ENCODE results near the gene PRDM16. TPM values are rescaled to one million over a fixed set of nuclear protein-coding genes. Genes with fewer than 3 reads are reported as not detected.

PRDM16 gene
- total RNA-seq, 1 experiment from 2014 or later = 0.17 TPM

GRCh38 chr1:3053366-3053980 lies 15.5 kb upstream of the PRDM16 start:
- peaks cover 0 to 5% (median 0%) of the 10 kb centered on the region in 3 experiments; a peak in 3 of 7 replicates for H3K36me3 Mint-ChIP-seq (ENCODE audit: insufficient read depth in 1 of 3, low read depth in 3 of 3)

More at GRCh38 chr1:3053366-3053980, 15.5 kb upstream of the PRDM16 start:
- H3K9me3 ChIP-seq (ENCODE audit: control insufficient read depth, low read depth, low read length) = peaks cover 8% of the 10 kb centered on the region
- no peak overlapping the region for H3K18ac ChIP-seq (ENCODE audit: insufficient read length, low read depth, low read length)
- H4K8ac ChIP-seq (replicated peaks; ENCODE audit: insufficient read length, low read depth, low read length) = no peak overlapping the region
- peak; percentile 7 for DNase-seq
- no peak overlapping the region for H4K5ac ChIP-seq (ENCODE audit: insufficient read length, low read depth, low read length)
- no peak for TF ChIP-seq CTCF (conservative IDR thresholded peaks at IDR 0.05)
- no peak overlapping the region for H2BK120ac ChIP-seq (ENCODE audit: low read depth, low read length, poor library complexity, severe bottlenecking)
- Mint-ChIP-seq H3K4me1 (no peaks in the 10 kb centered on the region), H3K4me3 (no peak overlapping the region), H3K9me3 (peaks cover 4 to 36% of the 10 kb centered on the region in 2 experiments), H3K27ac (no peak overlapping the region), H3K27me3 (ENCODE audit: low read depth) (peaks cover 28% of the 10 kb centered on the region)
- no peak overlapping the region for H3K4me2 ChIP-seq (ENCODE audit: insufficient read depth, insufficient read length, low read length)
- H3K56ac ChIP-seq (ENCODE audit: insufficient read length, low read depth, low read length) = no peak overlapping the region
- no peak overlapping the region for H3T11ph ChIP-seq (ENCODE audit: low read length)
- no peaks in the 10 kb centered on the region for H4K20me1 ChIP-seq (ENCODE audit: control insufficient read depth, insufficient read depth, insufficient read length)
- no peaks in the 10 kb centered on the region for H3K23me2 ChIP-seq (ENCODE audit: insufficient read length, low read depth, low read length, poor library complexity, severe bottlenecking)
- no peaks in the 10 kb centered on the region; the same call in 1 of the 2 replicates for H3K27me3 ChIP-seq (ENCODE audit: insufficient read depth, low read length)
- H3K23ac ChIP-seq (ENCODE audit: insufficient read length, low read depth, low read length) = no peak overlapping the region
- H3K27ac ChIP-seq (ENCODE audit: insufficient read length, low read depth, low read length) = no peak overlapping the region
- WGBS (ENCODE audit: extremely low coverage, insufficient read length, low lambda C conversion rate) = no CpG with 5 or more reads among the region's 9 CpGs
- no peaks in the 10 kb centered on the region for H3K4me1 ChIP-seq (ENCODE audit: insufficient read depth, low read length)
- no peak overlapping the region for H2AFZ ChIP-seq (ENCODE audit: low read length)
- no peaks in the 10 kb centered on the region for H3K79me2 ChIP-seq (ENCODE audit: insufficient read depth, low read length)
- no peak overlapping the region for H3K4ac ChIP-seq (ENCODE audit: low read depth, low read length)
- H2BK12ac ChIP-seq (ENCODE audit: insufficient read length, low read depth, low read length) = no peak overlapping the region
- no peak overlapping the region for H2AK5ac ChIP-seq (ENCODE audit: insufficient read length, low read length)
- no peak overlapping the region for H3K9ac ChIP-seq (ENCODE audit: extremely low read depth, insufficient read length, low read length)
- no peak overlapping the region for H2BK20ac ChIP-seq (ENCODE audit: low read depth, low read length, poor library complexity, severe bottlenecking)
- H3K79me1 ChIP-seq (ENCODE audit: insufficient read depth, low read depth, low read length, poor library complexity, severe bottlenecking) = no peaks in the 10 kb centered on the region
- H2BK15ac ChIP-seq (ENCODE audit: low read depth, low read length) = no peak overlapping the region
- H3K14ac ChIP-seq (ENCODE audit: insufficient read depth, low read length) = no peak overlapping the region
- H4K91ac ChIP-seq (ENCODE audit: insufficient read length, low read depth, low read length) = no peak overlapping the region
- H2BK5ac ChIP-seq (ENCODE audit: insufficient read length, low read length) = no peak overlapping the region

Data from H9 (cell line).